Measurements from ENCODE around the gene TNXB.
"Not testable (repeated sequence)": the region's sequence is repeated elsewhere in the genome, so short reads cannot be mapped to it uniquely, and the experiment has no call there.

GRCh38 chr6:32035283-32036013 lies 73.7 kb downstream of the TNXB start:
- not testable (repeated sequence) for TF ChIP-seq CTCF (IDR thresholded peaks at IDR 0.05); TP53 (CRISPR knock-in tag; IDR thresholded peaks at IDR 0.05); POLR2A (IDR thresholded peaks at IDR 0.05; ENCODE audit: low read length); PBX3 (IDR thresholded peaks at IDR 0.05); USF2 (IDR thresholded peaks at IDR 0.05); EP300 (IDR thresholded peaks at IDR 0.05); SREBF2 (IDR thresholded peaks at IDR 0.05); CBX8 (IDR thresholded peaks at IDR 0.05); REST (IDR thresholded peaks at IDR 0.05); RAD21 (conservative IDR thresholded peaks at IDR 0.05 in 1 of 2, IDR thresholded peaks at IDR 0.05 in 1 of 2)
